ENCODE data around the gene KIAA0825.

DNA sequence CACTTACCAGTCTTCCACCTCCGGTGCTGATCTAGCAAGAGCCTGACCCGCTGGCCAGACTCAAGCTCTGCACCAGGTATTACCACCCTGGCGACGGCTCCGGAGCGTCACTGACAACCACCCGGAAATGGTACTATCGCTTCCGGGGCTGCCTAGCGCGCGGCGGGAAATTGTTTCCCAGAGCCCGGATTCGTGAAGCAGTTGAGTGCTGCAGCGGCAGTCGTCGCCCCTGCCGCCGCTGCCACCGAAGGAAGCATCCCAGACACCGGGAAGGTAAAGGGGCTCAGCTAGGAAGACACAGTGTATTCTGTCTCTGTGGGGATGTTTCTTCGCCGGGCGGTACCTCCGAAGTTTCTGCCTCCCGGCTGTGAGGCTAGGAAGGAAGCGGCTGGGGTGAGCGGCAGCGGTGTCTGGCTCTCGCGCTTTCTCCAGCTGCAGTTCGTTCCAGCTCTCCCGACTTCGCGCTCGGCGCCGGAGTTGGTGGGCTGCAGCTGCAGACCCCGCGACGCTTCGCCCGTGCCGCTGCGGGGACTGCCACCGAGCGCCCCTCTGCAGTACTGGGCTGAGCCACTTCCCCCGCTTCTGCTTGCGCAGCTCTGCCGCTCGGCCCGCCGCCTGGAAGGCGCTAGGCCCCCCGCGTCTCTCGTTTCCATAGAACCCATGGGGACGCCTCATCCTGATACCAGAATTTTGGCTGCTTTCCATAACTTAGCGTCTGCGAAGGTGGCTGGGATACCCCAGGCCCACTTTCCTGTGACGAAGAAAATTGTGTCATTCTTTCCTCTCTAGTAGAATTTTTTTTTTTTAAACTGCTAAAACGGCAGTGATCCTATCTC, at the start of gene KIAA0825, which contains the start of gene SLF1:
- TF ChIP-seq, protein P1, sequence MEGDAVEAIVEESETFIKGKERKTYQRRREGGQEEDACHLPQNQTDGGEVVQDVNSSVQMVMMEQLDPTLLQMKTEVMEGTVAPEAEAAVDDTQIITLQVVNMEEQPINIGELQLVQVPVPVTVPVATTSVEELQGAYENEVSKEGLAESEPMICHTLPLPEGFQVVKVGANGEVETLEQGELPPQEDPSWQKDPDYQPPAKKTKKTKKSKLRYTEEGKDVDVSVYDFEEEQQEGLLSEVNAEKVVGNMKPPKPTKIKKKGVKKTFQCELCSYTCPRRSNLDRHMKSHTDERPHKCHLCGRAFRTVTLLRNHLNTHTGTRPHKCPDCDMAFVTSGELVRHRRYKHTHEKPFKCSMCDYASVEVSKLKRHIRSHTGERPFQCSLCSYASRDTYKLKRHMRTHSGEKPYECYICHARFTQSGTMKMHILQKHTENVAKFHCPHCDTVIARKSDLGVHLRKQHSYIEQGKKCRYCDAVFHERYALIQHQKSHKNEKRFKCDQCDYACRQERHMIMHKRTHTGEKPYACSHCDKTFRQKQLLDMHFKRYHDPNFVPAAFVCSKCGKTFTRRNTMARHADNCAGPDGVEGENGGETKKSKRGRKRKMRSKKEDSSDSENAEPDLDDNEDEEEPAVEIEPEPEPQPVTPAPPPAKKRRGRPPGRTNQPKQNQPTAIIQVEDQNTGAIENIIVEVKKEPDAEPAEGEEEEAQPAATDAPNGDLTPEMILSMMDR (IDR thresholded peaks at IDR 0.05; ENCODE audit: low read depth, low read length, poor library complexity, severe bottlenecking) = no peak
- no peak for TF ChIP-seq EZH2phosphoT487 (IDR thresholded peaks at IDR 0.05; ENCODE audit: borderline replicate concordance, low read length)
